CD4-positive, CD25-positive, alpha-beta regulatory T cell (primary cell): ENCODE results near the gene TRMT44. TPM values are rescaled to one million over a fixed set of nuclear protein-coding genes. Genes with fewer than 3 reads are reported as not detected.

Source experiments
- ATAC-seq, 2 donors: fragments of 150-1000 bp; cut with Tn5 transposase; one replicate each; pipeline ENCODE4 v1.10.0; 2021; ENCODE audit warnings: low read depth in 2 of 2, moderate number of reproducible peaks in 2 of 2, moderate library complexity in 1 of 2
- DNase-seq, 3 donors: peaks; one replicate each; pipeline versions ENCODE4 v3.0.0 to v3.0.0-alpha.2; 2012 to 2022; ENCODE audit warnings: mixed read lengths in 1 of 3
- H3K27ac ChIP-seq: one replicate; pipeline ENCODE4 v1.7.0; 2013; ENCODE audit warnings: mild to moderate bottlenecking, low read length; ENCODE audit not compliant: insufficient read depth, poor library complexity, severe bottlenecking
- H3K27me3 ChIP-seq: one replicate; pipeline ENCODE4 v1.7.0; 2013; ENCODE audit warnings: low read length; ENCODE audit not compliant: control insufficient read depth, insufficient read depth
- H3K36me3 ChIP-seq: one replicate; pipeline ENCODE4 v1.7.0; 2013; ENCODE audit warnings: mild to moderate bottlenecking, low read length, moderate library complexity; ENCODE audit not compliant: control insufficient read depth, insufficient read depth
- H3K4me1 ChIP-seq: 2 replicates; pipeline ENCODE4 v1.7.0; 2013; ENCODE audit warnings: mild to moderate bottlenecking, low read length; ENCODE audit not compliant: insufficient read depth, control insufficient read depth, poor library complexity, severe bottlenecking
- H3K4me3 ChIP-seq: one replicate; pipeline ENCODE4 v1.7.0; 2013; ENCODE audit warnings: low read depth, mild to moderate bottlenecking, low read length, moderate library complexity
- H3K9me3 ChIP-seq, 2 experiments: 1 replicate in 1 of 2; 2 replicates in 1 of 2; pipeline ENCODE4 v1.7.0; 2013; ENCODE audit warnings: low read length in 2 of 2, mild to moderate bottlenecking in 1 of 2, moderate library complexity in 1 of 2; ENCODE audit not compliant: control insufficient read depth in 2 of 2
- H3K27ac Mint-ChIP-seq, 3 donors: one replicate each; pipeline ENCODE4 v1.8.0; 2020 to 2022; ENCODE audit warnings: mild to moderate bottlenecking in 3 of 3, mixed read lengths in 3 of 3, moderate library complexity in 2 of 3
- H3K27me3 Mint-ChIP-seq: one replicate; pipeline ENCODE4 v1.8.0; 2022; ENCODE audit warnings: mild to moderate bottlenecking, mixed read lengths
- H3K36me3 Mint-ChIP-seq: one replicate; pipeline ENCODE4 v1.8.0; 2020; ENCODE audit warnings: mixed read lengths
- H3K4me1 Mint-ChIP-seq, 4 donors: one replicate each; pipeline ENCODE4 v1.8.0; 2020 to 2022; ENCODE audit warnings: mixed read lengths in 4 of 4, mild to moderate bottlenecking in 1 of 4
- H3K4me3 Mint-ChIP-seq, 4 donors: one replicate each; pipeline ENCODE4 v1.8.0; 2020 to 2022; ENCODE audit warnings: mild to moderate bottlenecking in 4 of 4, mixed read lengths in 4 of 4, moderate library complexity in 3 of 4
- H3K9me3 Mint-ChIP-seq, 7 donors: one replicate each; pipeline ENCODE4 v1.8.0; 2020 to 2022; ENCODE audit warnings: mixed read lengths in 7 of 7, mild to moderate bottlenecking in 3 of 7, moderate library complexity in 2 of 7
- polyA plus RNA-seq, 4 donors: library from polyadenylated mRNA; unstranded; fragments of 300-500 nt; fragmentation: Illumina TruSeq; gene quantifications; one replicate each; pipeline ENCODE4 v1.2.3, GENCODE V29; 2021
- total RNA-seq: library from RNA; stranded (reverse); gene quantifications from one replicate; pipeline ENCODE4 v1.2.3, GENCODE V29; 2022

The TRMT44 gene
- total and polyA plus RNA-seq, 5 donors from 2014 or later = 10.9 to 26.2 (median 15.4) TPM

DNA sequence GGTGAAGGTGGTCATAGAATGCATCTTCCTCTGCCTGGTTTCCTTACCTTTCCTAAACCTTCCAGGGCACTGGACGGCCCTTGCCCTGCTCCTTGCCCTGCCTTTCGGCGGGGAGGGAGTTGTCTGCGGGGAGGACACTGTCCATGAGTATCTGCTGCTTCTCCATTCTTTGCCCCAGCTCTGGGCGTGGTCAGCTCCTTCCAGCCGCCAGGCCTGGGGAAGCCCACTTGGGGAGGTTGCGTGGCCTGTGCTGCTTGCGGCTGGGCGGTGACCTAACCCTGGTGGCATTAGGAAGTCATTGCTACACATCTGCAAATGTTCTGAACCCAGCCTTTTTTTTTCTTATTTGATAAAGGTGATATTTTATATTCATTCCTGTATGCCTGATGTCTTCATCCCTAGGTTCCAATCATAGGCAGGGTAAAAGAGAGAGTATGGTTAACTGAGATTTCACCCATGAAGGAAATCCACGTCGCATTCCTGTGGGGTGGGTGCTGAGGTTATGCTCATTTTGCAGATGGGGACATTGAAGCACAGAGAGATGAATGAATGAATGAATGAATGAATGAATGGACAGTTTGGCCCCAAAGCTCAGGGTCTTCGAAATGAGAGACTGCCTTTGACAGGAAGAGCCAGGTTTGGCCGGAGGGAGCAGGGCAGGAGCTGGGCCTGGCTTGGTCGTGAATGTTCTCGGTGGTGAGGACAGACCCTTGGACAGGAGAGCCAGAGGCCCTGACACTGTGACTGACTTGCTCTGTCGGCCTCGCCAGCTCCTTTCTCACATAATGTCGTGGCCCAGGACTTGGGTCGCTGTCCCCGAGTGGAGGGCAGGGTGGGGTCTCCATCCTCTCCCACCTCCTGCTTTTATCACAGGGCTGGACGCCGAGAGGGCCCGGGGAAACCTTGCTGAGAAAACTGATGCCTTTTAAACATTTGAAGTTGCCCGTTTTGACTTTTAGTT lies 81.9 kb downstream of the TRMT44 start:
- H3K4me3 Mint-ChIP-seq = no peak overlapping the region
- H3K9me3 Mint-ChIP-seq = peaks cover 0 to 10% (median 7%) of the 10 kb centered on the region in 7 donors

DNA sequence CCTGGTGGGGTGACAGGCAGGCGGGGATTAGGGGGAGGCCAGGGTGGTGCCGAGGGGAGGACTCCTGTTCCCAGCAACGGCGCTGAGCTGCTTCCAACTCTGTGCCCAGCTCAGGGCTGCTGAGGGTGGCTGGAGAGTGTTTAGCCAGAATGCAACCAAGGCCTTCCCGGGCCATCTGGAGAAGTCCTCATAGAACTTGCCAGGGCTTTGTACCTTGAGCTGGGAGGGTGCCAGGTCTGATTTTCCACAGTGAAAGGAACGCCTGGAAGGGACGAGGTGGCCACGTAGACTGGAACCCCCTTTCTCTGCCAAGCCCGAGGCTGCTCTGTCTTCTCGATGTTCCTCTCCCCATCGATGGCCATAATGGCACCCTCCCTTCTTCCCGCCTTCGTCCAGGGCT lies 82.6 kb downstream of the TRMT44 start:
- H3K36me3 Mint-ChIP-seq = no peaks in the 10 kb centered on the region
- DNase-seq = no peak

More for the DNA sequence above, 81.9 kb downstream of the TRMT44 start:
- Mint-ChIP-seq H3K27ac (no peak overlapping the region), H3K36me3 (no peaks in the 10 kb centered on the region), H3K27me3 (no peaks in the 10 kb centered on the region), H3K4me1 (no peaks in the 10 kb centered on the region)
- ATAC-seq (no peak), DNase-seq (no peak)
- no peaks in the 10 kb centered on the region for H3K36me3 ChIP-seq
- no peaks in the 10 kb centered on the region for H3K27me3 ChIP-seq
- no peak overlapping the region for H3K27ac ChIP-seq
- H3K4me1 ChIP-seq = no peaks in the 10 kb centered on the region
- H3K4me3 ChIP-seq = no peak overlapping the region
- peaks cover 0 to 4% of the 10 kb centered on the region in 2 experiments for H3K9me3 ChIP-seq

DNA sequence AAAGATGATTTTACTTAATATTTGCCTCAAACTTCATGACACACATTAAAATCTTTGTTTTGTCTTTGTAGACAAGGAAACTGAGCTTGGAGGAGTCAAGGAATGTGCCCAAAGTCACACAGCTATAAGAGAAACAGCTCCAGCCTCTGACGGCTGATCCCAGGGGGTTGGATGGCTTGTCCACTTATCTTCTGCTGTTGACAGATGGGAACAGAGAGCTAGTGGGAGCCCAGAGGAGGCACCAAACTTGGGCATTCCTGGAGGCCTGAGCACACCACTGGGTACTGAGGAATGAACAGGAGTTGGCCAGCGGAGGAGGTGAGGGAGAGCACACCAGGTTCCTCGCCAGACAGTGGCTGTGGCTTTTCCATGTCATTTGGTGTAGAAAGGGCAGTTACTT lies 83.2 kb downstream of the TRMT44 start:
- Mint-ChIP-seq H3K4me1 (no peaks in the 10 kb centered on the region), H3K4me3 (no peak overlapping the region), H3K27me3 (no peaks in the 10 kb centered on the region), H3K36me3 (no peaks in the 10 kb centered on the region), H3K9me3 (peaks cover 0 to 10% (median 7%) of the 10 kb centered on the region in 7 donors), H3K27ac (peak overlapping the region in 1 of 3 donors; percentile 26)
- DNase-seq = no peak
- no peak for ATAC-seq
- Histone ChIP-seq H3K36me3 (no peaks in the 10 kb centered on the region), H3K4me3 (no peak overlapping the region), H3K27me3 (no peaks in the 10 kb centered on the region), H3K4me1 (no peaks in the 10 kb centered on the region), H3K9me3 (peaks cover 0 to 4% of the 10 kb centered on the region in 2 experiments), H3K27ac (no peak overlapping the region)

More for the DNA sequence above, 82.6 kb downstream of the TRMT44 start:
- Histone ChIP-seq H3K27me3 (no peaks in the 10 kb centered on the region), H3K4me1 (no peaks in the 10 kb centered on the region), H3K9me3 (peaks cover 0 to 4% of the 10 kb centered on the region in 2 experiments), H3K4me3 (no peak overlapping the region), H3K27ac (no peak overlapping the region), H3K36me3 (no peaks in the 10 kb centered on the region)
- Mint-ChIP-seq H3K4me3 (no peak overlapping the region), H3K27me3 (no peaks in the 10 kb centered on the region), H3K9me3 (peaks cover 0 to 10% (median 7%) of the 10 kb centered on the region in 7 donors), H3K27ac (no peak overlapping the region), H3K4me1 (no peaks in the 10 kb centered on the region)
- no peak for ATAC-seq

DNA sequence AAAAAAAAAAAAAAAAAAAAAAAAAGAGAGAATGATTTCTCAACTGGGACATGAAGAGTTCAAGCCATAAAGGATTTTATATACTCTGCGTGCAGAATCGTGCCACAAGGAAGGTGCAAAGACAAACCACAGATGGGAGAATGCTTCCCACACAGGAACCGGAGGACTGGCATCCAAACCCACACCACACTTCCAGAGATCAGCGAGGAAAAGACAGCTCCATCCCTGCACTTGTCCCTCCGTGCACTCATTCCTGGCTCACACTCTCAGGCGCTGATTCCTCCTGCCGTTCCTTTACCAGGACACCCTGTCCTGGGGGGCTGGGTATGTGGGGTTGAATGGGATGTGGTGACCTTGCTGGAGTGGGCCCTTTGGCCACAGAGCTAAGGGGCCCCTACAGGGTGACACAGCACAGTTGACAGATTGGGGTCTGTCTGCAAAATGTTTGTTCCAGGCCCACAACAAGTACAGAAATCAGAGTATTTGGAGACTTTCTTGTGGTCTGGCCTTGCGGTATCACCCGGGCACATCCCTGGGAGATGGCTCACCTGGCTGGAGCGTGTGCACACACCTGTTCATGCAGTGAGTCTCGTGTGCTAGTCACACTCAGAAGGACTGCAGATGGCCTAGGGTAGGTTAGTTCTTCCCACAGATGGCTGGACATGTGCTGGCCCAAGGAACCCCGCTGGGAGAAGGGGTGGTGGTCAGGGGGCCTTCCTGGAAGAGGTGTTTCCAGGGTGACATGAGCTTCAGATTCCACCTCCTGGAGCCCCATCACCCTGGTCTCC lies 84.2 kb downstream of the TRMT44 start:
- H3K4me3 Mint-ChIP-seq = no peak overlapping the region
- H3K4me1 ChIP-seq = no peaks in the 10 kb centered on the region
- no peak overlapping the region for H3K4me3 ChIP-seq
- ATAC-seq (no peak), DNase-seq (no peak)
- no peaks in the 10 kb centered on the region for H3K4me1 Mint-ChIP-seq
- no peaks in the 10 kb centered on the region for H3K27me3 Mint-ChIP-seq
- H3K9me3 ChIP-seq = peaks cover 0 to 4% of the 10 kb centered on the region in 2 experiments
- H3K27ac Mint-ChIP-seq = no peak overlapping the region
- H3K27me3 ChIP-seq = no peaks in the 10 kb centered on the region
- peaks cover 0 to 10% (median 5%) of the 10 kb centered on the region in 7 donors for H3K9me3 Mint-ChIP-seq
- H3K27ac ChIP-seq = no peak overlapping the region
- H3K36me3 ChIP-seq = no peaks in the 10 kb centered on the region
- H3K36me3 Mint-ChIP-seq = no peaks in the 10 kb centered on the region

DNA sequence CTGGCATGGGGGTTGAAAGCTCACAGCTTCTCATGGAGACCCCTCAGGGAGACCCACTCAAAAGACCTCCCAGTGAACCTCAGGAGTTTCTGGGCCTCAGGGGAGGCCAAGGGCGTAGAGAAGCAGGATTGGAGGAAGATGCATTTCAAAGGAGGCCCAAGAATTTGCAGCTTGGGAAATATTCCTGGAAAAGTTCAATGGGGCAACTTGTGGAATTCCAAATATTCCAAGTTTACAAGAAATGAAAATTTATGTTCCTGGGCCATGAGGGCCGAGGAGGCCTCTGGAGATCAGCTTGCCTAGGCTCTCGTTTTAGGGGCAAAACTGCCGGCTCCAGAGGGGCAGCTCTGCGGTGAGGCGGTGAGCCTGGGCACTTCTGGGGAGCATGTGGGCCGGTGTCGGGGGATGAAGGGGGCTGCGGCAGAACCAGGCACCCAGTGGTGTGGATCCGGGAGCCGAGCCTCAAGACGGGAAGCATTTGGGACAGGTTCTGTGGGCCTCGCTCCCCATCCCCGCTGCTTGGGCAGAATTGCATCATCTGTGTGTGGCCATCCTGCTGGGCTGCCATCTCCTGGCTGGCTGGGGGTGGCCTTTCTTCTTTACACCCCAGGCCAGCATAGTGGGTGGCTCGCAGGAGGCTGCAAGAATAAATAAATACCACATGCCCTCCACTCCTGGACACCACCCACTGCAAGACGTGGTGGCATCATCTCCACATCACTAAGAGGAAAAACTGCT lies 85.0 kb downstream of the TRMT44 start:
- Histone ChIP-seq H3K27me3 (no peaks in the 10 kb centered on the region), H3K9me3 (peaks cover 0 to 2% of the 10 kb centered on the region in 2 experiments), H3K4me1 (no peaks in the 10 kb centered on the region), H3K36me3 (no peaks in the 10 kb centered on the region), H3K27ac (no peak overlapping the region), H3K4me3 (no peak overlapping the region)
- no peak for ATAC-seq
- Mint-ChIP-seq H3K4me3 (no peak overlapping the region), H3K27ac (no peak overlapping the region), H3K27me3 (no peaks in the 10 kb centered on the region), H3K9me3 (peaks cover 0 to 7% (median 2%) of the 10 kb centered on the region in 7 donors), H3K36me3 (no peaks in the 10 kb centered on the region), H3K4me1 (no peaks in the 10 kb centered on the region)
- no peak for DNase-seq

Other genes starting within 250 kb of the TRMT44 start
- 125 TPM for gene SH3TC1, start 241.5 kb upstream of the TRMT44 start, total RNA-seq
- gene SH3TC1, start 241.5 kb upstream of the TRMT44 start, polyA plus RNA-seq = 10 to 100 TPM; 10.6 to 21.1 (median 15.3) TPM
- not detected for gene HTRA3, start 171.0 kb upstream of the TRMT44 start, total RNA-seq
- gene HTRA3, start 171.0 kb upstream of the TRMT44 start, polyA plus RNA-seq = not detected
- 13.2 TPM for gene ACOX3, start 54 bp upstream of the TRMT44 start, total RNA-seq
- 10 to 100 TPM; 13.0 to 22.0 (median 14.7) TPM for gene ACOX3, start 54 bp upstream of the TRMT44 start, polyA plus RNA-seq
- gene GPR78, start 139.6 kb downstream of the TRMT44 start, total RNA-seq = not detected
- not detected for gene GPR78, start 139.6 kb downstream of the TRMT44 start, polyA plus RNA-seq
- not detected for gene CPZ, start 152.0 kb downstream of the TRMT44 start, total RNA-seq
- gene CPZ, start 152.0 kb downstream of the TRMT44 start, polyA plus RNA-seq = not detected